H54 (cell line): ENCODE data around the gene LRRC8B.

Source experiments
- DNase-seq: peaks from one replicate; pipeline ENCODE4 v3.0.0; 2011; ENCODE audit warnings: low spot score, mixed read lengths; ENCODE audit not compliant: insufficient read length
- FAIRE-seq: peaks from 3 replicates; lab custom pipeline; 2011; peaks lifted over from hg19 to GRCh38; lab: Jason Lieb, UNC
- POLR2A ChIP-seq: IDR thresholded peaks from 2 replicates; pipeline ENCODE4 v1.6.1; 2011; ENCODE audit warnings: low read depth, mild to moderate bottlenecking, low read length

Gene LRRC8B

DNA sequence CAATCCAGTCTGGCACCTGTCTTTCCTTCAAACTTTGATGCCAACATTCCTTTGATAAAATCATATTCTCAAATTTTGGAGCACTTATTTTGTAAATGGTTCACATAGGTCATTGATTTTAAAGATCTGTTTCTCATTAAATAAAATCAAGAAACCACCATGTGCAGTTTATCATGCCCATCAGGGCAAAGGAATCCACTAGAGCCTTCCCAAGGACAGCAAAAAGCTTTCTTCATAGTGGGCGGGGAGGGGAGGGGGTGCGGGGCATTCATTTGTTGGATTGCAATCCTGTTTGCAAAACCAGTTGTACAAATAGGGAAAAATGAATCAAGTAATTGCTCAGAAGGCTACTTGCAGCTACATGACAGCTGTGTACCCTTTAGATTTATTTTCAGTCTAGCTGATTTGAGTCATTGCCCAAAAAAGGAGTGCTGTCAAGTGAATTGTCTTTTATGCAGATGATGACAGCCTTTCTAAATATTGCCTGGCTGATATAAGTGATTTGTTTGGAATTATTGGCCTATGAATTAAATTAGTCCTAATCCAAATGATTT lies 23.0 kb downstream of the LRRC8B start:
- no peak for TF ChIP-seq POLR2A
- FAIRE-seq: no peak
- DNase-seq: no peak

- TF ChIP-seq POLR2A: no peak
- no peak for DNase-seq
- FAIRE-seq: no peak
Measured at GRCh38 chr1:89548122-89548857, 23.7 kb downstream of the LRRC8B start.

GRCh38 chr1:89550995-89551394 lies 26.4 kb downstream of the LRRC8B start:
- no peak for TF ChIP-seq POLR2A
- DNase-seq (no peak), FAIRE-seq (no peak)

- FAIRE-seq (peak; percentile 73), DNase-seq (no peak)
- TF ChIP-seq POLR2A: no peak
Measured at GRCh38 chr1:89552471-89553081, 27.9 kb downstream of the LRRC8B start.

GRCh38 chr1:89553157-89553556 lies 28.5 kb downstream of the LRRC8B start:
- FAIRE-seq (peak; percentile 27), DNase-seq (no peak)
- no peak for TF ChIP-seq POLR2A

GRCh38 chr1:89555550-89555949 lies 30.9 kb downstream of the LRRC8B start:
- no peak for DNase-seq
- FAIRE-seq: no peak
- TF ChIP-seq POLR2A: no peak

DNA sequence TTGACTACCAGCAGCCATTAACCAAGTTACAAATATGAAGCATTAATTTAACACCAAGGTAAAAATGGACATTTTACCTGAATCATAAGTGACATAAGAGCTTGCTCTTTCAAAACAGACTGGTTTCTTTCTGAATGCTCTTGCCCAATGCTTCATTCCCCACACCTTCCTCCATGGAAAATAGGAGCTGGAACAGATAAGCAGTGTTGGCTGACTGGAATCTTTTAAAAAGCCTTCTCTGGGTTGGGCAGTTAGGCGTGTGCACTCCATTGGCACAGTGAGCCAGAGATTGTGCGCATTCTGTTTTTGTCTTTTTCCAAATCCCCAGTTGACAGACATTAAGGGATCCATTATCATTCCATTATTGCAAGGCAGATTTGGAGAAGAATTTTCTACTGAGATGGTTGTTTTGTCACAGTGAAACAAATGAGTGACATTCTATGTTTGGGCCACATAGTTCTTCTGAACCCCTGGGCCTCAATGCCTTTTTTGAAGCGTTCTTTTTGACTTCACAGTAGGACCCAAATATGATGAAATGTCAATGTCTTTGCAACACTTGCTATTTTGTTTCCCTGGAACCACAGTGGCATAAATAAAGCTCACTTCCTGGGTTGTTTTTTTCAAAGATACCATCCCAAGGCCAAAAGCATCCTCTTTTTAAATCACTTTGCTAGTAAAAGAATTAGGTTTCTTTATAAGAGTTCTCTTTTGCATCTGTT lies 32.3 kb downstream of the LRRC8B start:
- FAIRE-seq: no peak
- TF ChIP-seq POLR2A: no peak
- no peak for DNase-seq

GRCh38 chr1:89557445-89557825 lies 32.8 kb downstream of the LRRC8B start:
- FAIRE-seq: no peak
- TF ChIP-seq POLR2A: no peak

DNA sequence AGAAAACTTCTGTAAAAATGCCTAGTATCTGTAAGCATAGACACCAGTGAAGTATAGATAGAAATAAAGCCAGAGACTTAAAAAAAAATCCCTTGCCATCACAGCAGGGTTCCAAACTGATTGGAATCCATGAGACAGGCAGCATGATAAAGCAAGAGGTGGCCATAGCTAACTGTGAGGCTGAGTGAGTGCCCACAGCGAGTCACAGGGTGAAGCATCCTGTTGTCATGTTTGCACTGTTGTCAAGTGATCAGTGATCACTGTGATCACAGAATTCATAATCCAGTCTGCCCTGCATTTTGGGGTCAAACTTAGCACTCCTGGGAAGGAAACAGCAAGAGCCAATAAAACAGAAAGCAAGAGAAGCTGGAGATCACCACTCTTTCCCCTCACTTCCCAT lies 33.3 kb downstream of the LRRC8B start:
- FAIRE-seq (peak; percentile 60), DNase-seq (peak; percentile 8)
- TF ChIP-seq POLR2A: no peak

More at GRCh38 chr1:89557445-89557825, 32.8 kb downstream of the LRRC8B start:
- DNase-seq: no peak

DNA sequence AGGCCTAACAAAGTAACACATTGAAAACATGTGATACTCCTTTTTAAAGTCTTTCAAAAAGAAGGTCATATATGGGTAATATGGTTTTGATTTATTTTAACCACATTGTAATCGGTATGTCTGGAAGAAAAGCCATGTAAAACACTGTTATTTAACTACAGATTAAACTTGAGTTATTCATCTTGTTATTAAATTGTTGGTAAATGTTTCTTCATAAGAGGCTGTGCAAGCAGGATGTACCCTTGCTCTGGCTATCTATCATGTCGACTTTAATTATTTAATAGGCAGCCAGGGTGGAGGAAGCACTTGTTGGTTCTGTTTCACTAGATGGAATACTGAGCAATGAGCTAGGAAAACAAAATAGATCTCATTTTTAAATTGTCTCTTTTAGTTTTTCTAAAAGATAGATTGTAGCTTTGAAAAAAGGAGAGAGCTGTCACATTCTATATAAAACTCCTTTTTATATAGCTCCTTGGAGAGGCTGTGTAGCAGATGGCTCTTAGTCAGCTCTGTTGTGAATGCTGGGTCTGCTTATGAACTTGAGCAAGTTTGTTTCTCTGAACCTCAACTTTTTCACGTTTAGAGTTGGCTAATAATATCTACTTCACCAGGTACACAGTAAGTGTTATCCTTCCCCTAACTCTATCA lies 39.5 kb downstream of the LRRC8B start:
- FAIRE-seq (no peak), DNase-seq (no peak)
- TF ChIP-seq POLR2A: no peak

- DNase-seq (no peak), FAIRE-seq (no peak)
- no peak for TF ChIP-seq POLR2A
Measured at GRCh38 chr1:89565521-89565920, 40.9 kb downstream of the LRRC8B start.

- DNase-seq (no peak), FAIRE-seq (no peak)
- no peak for TF ChIP-seq POLR2A
Measured at GRCh38 chr1:89566761-89567174, 42.1 kb downstream of the LRRC8B start.

GRCh38 chr1:89567797-89568196 lies 43.2 kb downstream of the LRRC8B start:
- no peak for TF ChIP-seq POLR2A
- no peak for FAIRE-seq
- DNase-seq: no peak
